H1 (cell line): ENCODE measurements around the gene SLN. TPM values are rescaled to one million over a fixed set of nuclear protein-coding genes. Genes with fewer than 3 reads are reported as not detected.

Experiments used
- CTCF ChIA-PET: fragments of 300-600 bp; sonication (Branson Sonifier 250); formaldehyde crosslinking; loops from one replicate; lab custom pipeline; 2021; ENCODE audit not compliant: partially characterized antibody; lab: Charles Lee
- POLR2A ChIA-PET: fragments of 300-600 bp; sonication (Branson Sonifier 250); formaldehyde crosslinking; loops from one replicate; lab custom pipeline; 2021; ENCODE audit warnings: inconsistent platforms; ENCODE audit not compliant: partially characterized antibody; lab: Charles Lee
- DNase-seq, 2 experiments: peaks; one replicate each; pipeline versions ENCODE4 v3.0.0 to v3.0.0-alpha.2; 2010 to 2022; ENCODE audit warnings: low spot score in 2 of 2, low read depth in 1 of 2, mixed read lengths in 1 of 2
- FAIRE-seq: peaks from 2 replicates; lab custom pipeline; 2011; peaks lifted over from hg19 to GRCh38; lab: Jason Lieb, UNC
- H2AFZ ChIP-seq: 2 replicates; pipeline ENCODE4 v1.8.1; 2012; ENCODE audit warnings: low read length, inconsistent platforms
- H2AK5ac ChIP-seq: 2 replicates; pipeline ENCODE4 v1.6.1; 2013; ENCODE audit warnings: low read depth, low read length
- H2BK120ac ChIP-seq: replicated peaks from 2 replicates; pipeline ENCODE3; 2013; ENCODE audit warnings: low read depth, low read length, inconsistent platforms
- H2BK12ac ChIP-seq: 2 replicates; pipeline ENCODE4 v1.6.1; 2013; ENCODE audit warnings: low read depth, low read length
- H2BK15ac ChIP-seq: 2 replicates; pipeline ENCODE4 v1.6.1; 2013; ENCODE audit warnings: low read length
- H2BK20ac ChIP-seq: 2 replicates; pipeline ENCODE4 v1.6.1; 2013; ENCODE audit warnings: low read length
- H2BK5ac ChIP-seq: 2 replicates; pipeline ENCODE4 v1.6.1; 2013; ENCODE audit warnings: low read depth, low read length
- H3K14ac ChIP-seq: 2 replicates; pipeline ENCODE4 v1.6.1; 2013; ENCODE audit warnings: inconsistent platforms; ENCODE audit not compliant: insufficient read length
- H3K18ac ChIP-seq: 2 replicates; pipeline ENCODE4 v1.6.1; 2013; ENCODE audit warnings: low read length; ENCODE audit errors: extremely low read depth
- H3K23ac ChIP-seq: 2 replicates; pipeline ENCODE4 v1.6.1; 2013; ENCODE audit warnings: inconsistent platforms; ENCODE audit not compliant: insufficient read length
- H3K23me2 ChIP-seq: 2 replicates; pipeline ENCODE4 v1.6.1; 2013; ENCODE audit warnings: low read depth, low read length
- H3K27ac ChIP-seq: 2 replicates; pipeline ENCODE4 v1.6.1; 2011; ENCODE audit warnings: low read depth, low read length, inconsistent platforms
- H3K27me3 ChIP-seq, 4 experiments: replicated peaks in 1 of 4; 1 replicate in 1 of 4; 2 replicates in 3 of 4; pipeline versions ENCODE4 v1.6.1 to v1.8.1; 2011 to 2013; ENCODE audit warnings: low read length in 3 of 4, mild to moderate bottlenecking in 3 of 4, inconsistent platforms in 2 of 4, mixed read lengths in 2 of 4, moderate library complexity in 1 of 4; ENCODE audit not compliant: control insufficient read depth in 3 of 4, insufficient read depth in 3 of 4; ENCODE audit errors: extremely low read depth in 1 of 4
- H3K36me3 ChIP-seq, 4 experiments: 2 replicates each; pipeline versions ENCODE4 v1.6.1 to v1.8.1; 2011 to 2013; ENCODE audit warnings: mild to moderate bottlenecking in 4 of 4, low read length in 3 of 4, moderate library complexity in 2 of 4, control low read depth in 1 of 4, inconsistent platforms in 1 of 4; ENCODE audit not compliant: insufficient read depth in 4 of 4, control insufficient read depth in 2 of 4
- H3K4ac ChIP-seq: replicated peaks from 2 replicates; pipeline ENCODE3; 2013; ENCODE audit warnings: low read length, low read depth, mixed read lengths, inconsistent platforms; ENCODE audit not compliant: insufficient read length
- H3K4me1 ChIP-seq, 4 experiments: replicated peaks in 1 of 4; 1 replicate in 1 of 4; 2 replicates in 3 of 4; pipeline versions ENCODE4 v1.6.1 to v1.8.1; 2011 to 2013; ENCODE audit warnings: low read length in 3 of 4, inconsistent platforms in 2 of 4, mixed read lengths in 1 of 4; ENCODE audit not compliant: insufficient read depth in 4 of 4, control insufficient read depth in 3 of 4
- H3K4me2 ChIP-seq, 2 experiments: 2 replicates each; pipeline versions ENCODE4 v1.6.1 to v1.8.1; 2011 to 2013; ENCODE audit warnings: low read depth in 2 of 2, low read length in 2 of 2, control low read depth in 1 of 2, inconsistent platforms in 1 of 2, mild to moderate bottlenecking in 1 of 2; ENCODE audit not compliant: insufficient read depth in 1 of 2
- H3K4me3 ChIP-seq, 4 experiments: fragments of 200-600, 300-600 bp in 1 of 4; sonication (generic), shearing (Covaris generic), sonication (Bioruptor Twin) in 1 of 4; 2 replicates each; pipeline versions ENCODE4 v1.5.1 to v1.8.1; 2011 to 2016; ENCODE audit warnings: low read length in 4 of 4, low read depth in 3 of 4, control low read depth in 2 of 4, inconsistent platforms in 2 of 4, mild to moderate bottlenecking in 2 of 4, mixed read lengths in 1 of 4, moderate library complexity in 1 of 4; ENCODE audit not compliant: insufficient read depth in 2 of 4; ENCODE audit errors: extremely low read depth in 1 of 4
- H3K56ac ChIP-seq: replicated peaks from 2 replicates; pipeline ENCODE3; 2013; ENCODE audit warnings: low read depth, mild to moderate bottlenecking, mixed read lengths, low read length, inconsistent platforms; ENCODE audit not compliant: insufficient read length
- H3K79me1 ChIP-seq: 2 replicates; pipeline ENCODE4 v1.6.1; 2013; ENCODE audit warnings: low read depth, low read length, control low read depth
- H3K79me2 ChIP-seq, 2 experiments: 2 replicates each; pipeline versions ENCODE4 v1.6.1 to v1.8.1; 2012 to 2013; ENCODE audit warnings: low read length in 2 of 2, mild to moderate bottlenecking in 2 of 2, inconsistent platforms in 1 of 2; ENCODE audit not compliant: insufficient read depth in 2 of 2, control insufficient read depth in 1 of 2
- H3K9ac ChIP-seq, 4 experiments: replicated peaks in 1 of 4; 1 replicate in 1 of 4; 2 replicates in 3 of 4; pipeline versions ENCODE4 v1.6.1 to v1.8.1; 2011 to 2013; ENCODE audit warnings: low read depth in 3 of 4, low read length in 3 of 4, control low read depth in 2 of 4, mild to moderate bottlenecking in 2 of 4, moderate library complexity in 2 of 4, inconsistent platforms in 1 of 4; ENCODE audit errors: extremely low read depth in 1 of 4
- H3K9me3 ChIP-seq, 2 experiments: 2 replicates each; pipeline versions ENCODE4 v1.6.1 to v1.8.1; 2012 to 2013; ENCODE audit warnings: mild to moderate bottlenecking in 2 of 2, moderate library complexity in 2 of 2, control low read depth in 1 of 2, inconsistent platforms in 1 of 2, low read depth in 1 of 2, low read length in 1 of 2, mixed read lengths in 1 of 2; ENCODE audit not compliant: insufficient read depth in 2 of 2
- H4K20me1 ChIP-seq, 2 experiments: replicated peaks in 1 of 2; 2 replicates each; pipeline versions ENCODE3 to v1.8.1; 2011 to 2013; ENCODE audit warnings: inconsistent platforms in 2 of 2, low read length in 2 of 2, mild to moderate bottlenecking in 1 of 2; ENCODE audit not compliant: insufficient read depth in 2 of 2, control insufficient read depth in 1 of 2
- H4K5ac ChIP-seq: 2 replicates; pipeline ENCODE4 v1.6.1; 2013; ENCODE audit warnings: low read length, low read depth, mixed read lengths, inconsistent platforms; ENCODE audit not compliant: insufficient read length
- H4K8ac ChIP-seq: 2 replicates; pipeline ENCODE4 v1.8.0; 2013; ENCODE audit warnings: mild to moderate bottlenecking, moderate library complexity, low read length, inconsistent platforms; ENCODE audit not compliant: insufficient read depth; ENCODE audit errors: extremely low read depth
- H4K91ac ChIP-seq: replicated peaks from 2 replicates; pipeline ENCODE3; 2013; ENCODE audit warnings: low read length, mixed read lengths, inconsistent platforms; ENCODE audit not compliant: insufficient read length
- BRCA1 ChIP-seq: IDR thresholded peaks from 2 replicates; pipeline ENCODE4 v1.6.1; 2012; ENCODE audit warnings: low read depth, low read length, improper control_type of control experiment
- SIN3A ChIP-seq, 2 experiments: IDR thresholded peaks in 1 of 2; conservative IDR thresholded peaks in 1 of 2; 2 replicates each; pipeline ENCODE4 v1.6.1; 2011 to 2012; ENCODE audit warnings: low read length in 2 of 2, improper control_type of control experiment in 1 of 2, low read depth in 1 of 2, mild to moderate bottlenecking in 1 of 2
- WGBS, 2 experiments: shearing (Covaris generic) in 1 of 2; methylation state at CpG; one replicate each; pipeline versions ENCODE4 v1.1.6 to v1.1.7; 2013 to 2015; ENCODE audit warnings: low lambda C conversion rate in 2 of 2, mixed read lengths in 2 of 2, inconsistent platforms in 1 of 2, low coverage in 1 of 2, missing lambda C conversion rate in 1 of 2; ENCODE audit not compliant: insufficient replicate concordance in 2 of 2, insufficient coverage in 1 of 2, insufficient read length in 1 of 2; ENCODE audit errors: extremely low coverage in 1 of 2, missing lambda C conversion rate in 1 of 2; 5-methylcytosine and 5-hydroxymethylcytosine counted together
- polyA plus RNA-seq, 7 experiments: library from polyadenylated mRNA; depleted of rRNA in 3 of 7; stranded (reverse) in 5 of 7; unstranded in 2 of 7; fragments of >200 nt in 5 of 7; fragments of 200-250 nt in 2 of 7; gene quantifications; 1 replicate in 5 of 7; 2 replicates in 1 of 7; 4 replicates in 1 of 7; pipeline versions ENCODE4 v1.2.1 to v1.2.3, GENCODE V29; 2011 to 2013; ENCODE audit warnings: missing spikeins in 2 of 7, mixed read lengths in 2 of 7
- total RNA-seq: library from RNA; stranded (reverse); fragmentation: NEBNext Ultra II Directional; extraction: Animal tissue kit (Norgen Biotek cat#: 25700); gene quantifications from 2 replicates; pipeline ENCODE4 v1.2.1, GENCODE V29; 2021

The SLN gene
- total and polyA plus RNA-seq, 2 of the 8 experiments (the other 6 are each of a cell fraction or from before 2014, with no cell fraction given): not detected

GRCh38 chr11:107666911-107667613, 44.8 kb downstream of the SLN start:
- TF ChIP-seq BRCA1 (no peak), SIN3A (conservative IDR thresholded peaks at IDR 0.05 in 1 of 2, IDR thresholded peaks at IDR 0.05 in 1 of 2; ENCODE audit: low read depth in 1 of 2, low read length in 2 of 2) (0 out of 4 replicates have a peak, but pooled peaks of 1 of the 2 experiments have one; percentile 47)
- POLR2A ChIA-PET: no interaction called here

More at GRCh38 chr11:107666911-107667613, 44.8 kb downstream of the SLN start:
- H3K14ac ChIP-seq: no peak overlapping the region
- H3K9ac ChIP-seq: no peak overlapping the region
- no peak overlapping the region for H4K8ac ChIP-seq
- H4K91ac ChIP-seq: no peak overlapping the region
- H3K9me3 ChIP-seq: no peaks in the 10 kb centered on the region
- no peak overlapping the region for H3K4ac ChIP-seq
- H3K23me2 ChIP-seq: no peaks in the 10 kb centered on the region
- no peak overlapping the region for H3K23ac ChIP-seq
- H2BK20ac ChIP-seq: peak overlapping the region; percentile 4; the same call in 1 of the 2 replicates
- H2AFZ ChIP-seq: 0 out of 2 replicates have a peak overlapping the region, but pooled peaks have one; percentile 29
- no peaks in the 10 kb centered on the region for H3K79me2 ChIP-seq
- CTCF ChIA-PET: interaction anchor here (0.9 to 7.5 kb wide), 10 partner anchors 8 to 109 kb away, joined by 3 to 149 read pairs (median 4); no protein-coding TSS in a partner anchor
- H4K5ac ChIP-seq: no peak overlapping the region
- H2BK120ac ChIP-seq: no peak overlapping the region
- no peak overlapping the region for H3K56ac ChIP-seq
- H3K4me1 ChIP-seq: peaks cover 3 to 13% (median 6%) of the 10 kb centered on the region in 4 experiments; a peak in 4 of 7 replicates
- DNase-seq (no peak), FAIRE-seq (no peak)
- no peak overlapping the region for H3K4me3 ChIP-seq
- H3K36me3 ChIP-seq: no peaks in the 10 kb centered on the region
- H2BK5ac ChIP-seq: peak overlapping the region; percentile 64; the same call in 1 of the 2 replicates
- H3K27ac ChIP-seq: no peak overlapping the region
- H3K18ac ChIP-seq: peak overlapping the region; percentile 29; the same call in 1 of the 2 replicates
- H3K79me1 ChIP-seq: no peaks in the 10 kb centered on the region
- H3K27me3 ChIP-seq: no peaks in the 10 kb centered on the region
- H4K20me1 ChIP-seq: no peaks in the 10 kb centered on the region
- peak overlapping the region; percentile 1; the same call in 1 of the 2 replicates for H2BK15ac ChIP-seq
- H3K4me2 ChIP-seq: no peak overlapping the region
- H2BK12ac ChIP-seq: no peak overlapping the region
- WGBS, 2 experiments: 68% methylated on average over 8 of the region's 8 CpGs; no CpG with 5 or more reads in 1 of the 2 experiments
- no peak overlapping the region for H2AK5ac ChIP-seq
